Measurements from ENCODE around the gene MICAL3. TPM values are rescaled to one million over a fixed set of nuclear protein-coding genes. Genes with fewer than 3 reads are reported as not detected.

The MICAL3 gene
- total RNA-seq, 1 donor from 2014 or later = 54.8 TPM

DNA sequence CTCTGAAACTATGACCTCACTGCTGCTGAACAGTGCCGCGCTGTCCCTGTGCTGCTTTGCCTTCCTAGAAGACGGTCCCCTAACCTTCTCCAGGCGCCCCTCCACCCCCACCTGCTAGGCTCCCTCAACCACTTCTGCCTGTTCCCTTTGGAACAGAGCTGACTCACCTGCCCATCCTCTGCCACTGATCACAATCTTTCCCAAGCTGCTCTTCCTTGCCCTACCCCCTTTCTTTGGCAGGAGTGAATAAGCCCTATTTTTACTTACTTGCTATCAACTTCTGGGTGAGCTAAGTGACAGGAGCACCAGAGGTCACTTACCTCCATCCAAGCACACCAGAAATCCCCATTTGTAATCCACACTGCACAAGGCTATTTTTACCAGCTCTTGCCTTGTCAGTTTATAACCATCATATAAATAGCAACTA, 134.1 kb downstream of the MICAL3 start:
- Mint-ChIP-seq H3K27ac (no peak overlapping the region), H3K27me3 (no peaks in the 10 kb centered on the region), H3K4me3 (ENCODE audit: low read depth) (no peak overlapping the region), H3K36me3 (ENCODE audit: insufficient read depth) (peaks cover 10% of the 10 kb centered on the region), H3K9me3 (ENCODE audit: low read depth) (no peaks in the 10 kb centered on the region), H3K4me1 (ENCODE audit: low read depth) (no peaks in the 10 kb centered on the region)
- no peak for DNase-seq (ENCODE audit: low spot score, unreplicated experiment)
- TF ChIP-seq, protein P1, sequence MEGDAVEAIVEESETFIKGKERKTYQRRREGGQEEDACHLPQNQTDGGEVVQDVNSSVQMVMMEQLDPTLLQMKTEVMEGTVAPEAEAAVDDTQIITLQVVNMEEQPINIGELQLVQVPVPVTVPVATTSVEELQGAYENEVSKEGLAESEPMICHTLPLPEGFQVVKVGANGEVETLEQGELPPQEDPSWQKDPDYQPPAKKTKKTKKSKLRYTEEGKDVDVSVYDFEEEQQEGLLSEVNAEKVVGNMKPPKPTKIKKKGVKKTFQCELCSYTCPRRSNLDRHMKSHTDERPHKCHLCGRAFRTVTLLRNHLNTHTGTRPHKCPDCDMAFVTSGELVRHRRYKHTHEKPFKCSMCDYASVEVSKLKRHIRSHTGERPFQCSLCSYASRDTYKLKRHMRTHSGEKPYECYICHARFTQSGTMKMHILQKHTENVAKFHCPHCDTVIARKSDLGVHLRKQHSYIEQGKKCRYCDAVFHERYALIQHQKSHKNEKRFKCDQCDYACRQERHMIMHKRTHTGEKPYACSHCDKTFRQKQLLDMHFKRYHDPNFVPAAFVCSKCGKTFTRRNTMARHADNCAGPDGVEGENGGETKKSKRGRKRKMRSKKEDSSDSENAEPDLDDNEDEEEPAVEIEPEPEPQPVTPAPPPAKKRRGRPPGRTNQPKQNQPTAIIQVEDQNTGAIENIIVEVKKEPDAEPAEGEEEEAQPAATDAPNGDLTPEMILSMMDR (IDR thresholded peaks at IDR 0.05; ENCODE audit: unreplicated experiment) = no peak

DNA sequence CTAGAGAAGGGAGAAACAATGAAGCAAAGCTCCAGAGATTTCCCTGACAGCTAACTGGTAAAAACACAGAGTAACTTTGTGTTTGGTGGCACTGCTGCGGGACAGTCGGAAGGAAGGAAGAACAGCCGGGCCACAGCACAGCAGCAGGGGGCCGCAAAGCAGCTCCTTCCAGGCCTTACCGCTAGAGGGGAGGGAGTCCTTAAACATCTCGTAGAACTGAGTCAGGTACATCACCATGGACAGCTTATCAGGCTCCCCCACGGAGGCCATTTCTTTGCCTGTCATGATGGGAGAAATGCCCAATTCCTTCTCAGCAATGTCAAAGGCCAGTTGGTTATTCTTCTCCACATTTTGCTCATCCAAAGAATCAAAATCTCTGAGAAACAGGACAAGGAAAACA, 135.5 kb downstream of the MICAL3 start:
- Mint-ChIP-seq H3K4me1 (ENCODE audit: low read depth) (peaks cover under 1% of the 10 kb centered on the region), H3K36me3 (ENCODE audit: insufficient read depth) (peaks cover 6% of the 10 kb centered on the region), H3K4me3 (ENCODE audit: low read depth) (no peak overlapping the region), H3K9me3 (ENCODE audit: low read depth) (no peaks in the 10 kb centered on the region), H3K27me3 (no peaks in the 10 kb centered on the region), H3K27ac (no peak overlapping the region)
- no peak for DNase-seq (ENCODE audit: low spot score, unreplicated experiment)
- TF ChIP-seq, protein P1 (IDR thresholded peaks at IDR 0.05; ENCODE audit: unreplicated experiment) = peak; percentile 53

DNA sequence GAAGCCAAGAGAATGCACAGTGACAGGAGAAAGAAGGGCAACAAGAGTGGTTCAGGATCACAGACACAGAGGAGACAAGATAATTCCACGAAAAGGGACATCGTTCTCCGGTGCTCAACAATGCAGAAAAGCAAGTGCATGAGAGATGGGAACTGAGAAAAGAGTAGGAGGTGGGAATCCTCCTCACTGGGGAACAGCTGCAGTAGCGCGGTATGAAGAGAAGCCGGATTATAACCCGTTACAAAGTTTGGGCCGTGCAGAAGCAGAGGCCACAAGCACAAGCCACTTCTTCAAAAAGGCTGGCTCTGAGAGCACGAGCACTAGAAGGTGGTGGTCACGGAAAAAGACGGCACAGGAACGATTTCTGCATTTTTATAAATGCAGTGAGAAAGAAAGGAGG, 135.9 kb downstream of the MICAL3 start:
- Mint-ChIP-seq H3K27ac (no peak overlapping the region), H3K27me3 (no peaks in the 10 kb centered on the region)

DNA sequence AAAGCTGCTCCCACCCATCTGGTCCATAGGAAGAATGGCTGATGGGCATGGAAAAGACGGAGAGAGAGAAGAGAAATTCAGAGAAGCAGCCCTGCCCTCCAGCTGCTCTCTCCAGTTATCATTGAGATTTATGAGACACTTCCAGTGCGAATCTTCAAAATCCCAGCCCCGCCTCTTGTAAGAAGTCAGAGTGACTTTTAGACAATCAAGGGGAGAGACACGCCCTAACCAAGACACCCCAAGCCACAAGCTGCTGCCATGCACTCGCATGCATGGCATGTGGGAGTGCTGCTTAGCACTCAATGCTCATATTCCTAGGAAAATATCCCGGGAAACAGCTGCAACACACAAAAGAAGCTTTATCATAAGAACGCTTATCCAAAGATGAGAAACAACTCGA, 139.5 kb downstream of the MICAL3 start:
- Mint-ChIP-seq H3K27me3 (no peaks in the 10 kb centered on the region), H3K9me3 (ENCODE audit: low read depth) (no peaks in the 10 kb centered on the region), H3K36me3 (ENCODE audit: insufficient read depth) (peaks cover 3% of the 10 kb centered on the region), H3K4me3 (ENCODE audit: low read depth) (no peak overlapping the region), H3K27ac (no peak overlapping the region), H3K4me1 (ENCODE audit: low read depth) (peaks cover 2% of the 10 kb centered on the region)
- TF ChIP-seq, protein P1 (IDR thresholded peaks at IDR 0.05; ENCODE audit: unreplicated experiment) = no peak
- DNase-seq (ENCODE audit: low spot score, unreplicated experiment) = no peak

More for the DNA sequence above, 135.9 kb downstream of the MICAL3 start:
- H3K4me1 Mint-ChIP-seq (ENCODE audit: low read depth) = peaks cover 2% of the 10 kb centered on the region
- peaks cover 6% of the 10 kb centered on the region for H3K36me3 Mint-ChIP-seq (ENCODE audit: insufficient read depth)
- TF ChIP-seq, protein P1 (IDR thresholded peaks at IDR 0.05; ENCODE audit: unreplicated experiment) = no peak
- H3K4me3 Mint-ChIP-seq (ENCODE audit: low read depth) = no peak overlapping the region
- no peaks in the 10 kb centered on the region for H3K9me3 Mint-ChIP-seq (ENCODE audit: low read depth)
- no peak for DNase-seq (ENCODE audit: low spot score, unreplicated experiment)

DNA sequence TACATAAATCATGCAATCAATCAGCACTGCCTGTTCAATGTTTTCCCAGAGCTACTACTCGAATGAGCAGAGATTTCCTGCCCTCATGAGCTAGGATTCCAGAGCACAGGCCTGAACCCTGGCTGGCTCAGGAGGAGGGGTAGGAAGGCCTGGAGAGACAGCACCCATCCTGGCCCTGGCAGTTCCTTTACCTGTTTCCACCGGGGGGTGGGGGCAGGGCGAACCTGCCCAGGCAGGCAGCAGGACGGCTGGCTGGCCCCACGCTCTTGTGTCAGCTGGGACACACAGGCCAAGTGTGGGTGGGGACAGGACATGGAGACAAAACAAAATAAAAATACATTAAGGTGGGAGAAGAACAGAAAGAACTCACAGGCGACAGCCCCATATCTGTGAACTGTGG, 140.3 kb downstream of the MICAL3 start:
- DNase-seq (ENCODE audit: low spot score, unreplicated experiment) = no peak
- Mint-ChIP-seq H3K36me3 (ENCODE audit: insufficient read depth) (peaks cover 3% of the 10 kb centered on the region), H3K4me3 (ENCODE audit: low read depth) (no peak overlapping the region), H3K27ac (peak overlapping the region; percentile 27), H3K4me1 (ENCODE audit: low read depth) (peaks cover 2% of the 10 kb centered on the region), H3K27me3 (no peaks in the 10 kb centered on the region), H3K9me3 (ENCODE audit: low read depth) (no peaks in the 10 kb centered on the region)
- TF ChIP-seq, protein P1 (IDR thresholded peaks at IDR 0.05; ENCODE audit: unreplicated experiment) = no peak
